ENCODE data around the gene ANXA5.

- TF ChIP-seq ZNF274 (IDR thresholded peaks at IDR 0.05; ENCODE audit: low read depth, low read length) (no peak), SUZ12 (IDR thresholded peaks at IDR 0.05; ENCODE audit: extremely low read depth, insufficient read depth, insufficient read length) (no peak)
These were observed 4.5 kb downstream of the ANXA5 start for GRCh38 chr4:121692261-121692660.
